HL-60/S4 treated with phorbol 12-myristate 13-acetate at 8.2 ng/mL for 4 days and 3 days (cell line): Measurements from ENCODE around the gene GSTM4.

ENCODE experiments used
- in situ Hi-C: fragments of 300-500 bp; cut with MboI; formaldehyde crosslinking; loops from 2 replicates; pipeline ENCODE4 v1.15.0; 2022; ENCODE audit warnings: low sequenced_read_pairs

The GSTM4 gene

DNA sequence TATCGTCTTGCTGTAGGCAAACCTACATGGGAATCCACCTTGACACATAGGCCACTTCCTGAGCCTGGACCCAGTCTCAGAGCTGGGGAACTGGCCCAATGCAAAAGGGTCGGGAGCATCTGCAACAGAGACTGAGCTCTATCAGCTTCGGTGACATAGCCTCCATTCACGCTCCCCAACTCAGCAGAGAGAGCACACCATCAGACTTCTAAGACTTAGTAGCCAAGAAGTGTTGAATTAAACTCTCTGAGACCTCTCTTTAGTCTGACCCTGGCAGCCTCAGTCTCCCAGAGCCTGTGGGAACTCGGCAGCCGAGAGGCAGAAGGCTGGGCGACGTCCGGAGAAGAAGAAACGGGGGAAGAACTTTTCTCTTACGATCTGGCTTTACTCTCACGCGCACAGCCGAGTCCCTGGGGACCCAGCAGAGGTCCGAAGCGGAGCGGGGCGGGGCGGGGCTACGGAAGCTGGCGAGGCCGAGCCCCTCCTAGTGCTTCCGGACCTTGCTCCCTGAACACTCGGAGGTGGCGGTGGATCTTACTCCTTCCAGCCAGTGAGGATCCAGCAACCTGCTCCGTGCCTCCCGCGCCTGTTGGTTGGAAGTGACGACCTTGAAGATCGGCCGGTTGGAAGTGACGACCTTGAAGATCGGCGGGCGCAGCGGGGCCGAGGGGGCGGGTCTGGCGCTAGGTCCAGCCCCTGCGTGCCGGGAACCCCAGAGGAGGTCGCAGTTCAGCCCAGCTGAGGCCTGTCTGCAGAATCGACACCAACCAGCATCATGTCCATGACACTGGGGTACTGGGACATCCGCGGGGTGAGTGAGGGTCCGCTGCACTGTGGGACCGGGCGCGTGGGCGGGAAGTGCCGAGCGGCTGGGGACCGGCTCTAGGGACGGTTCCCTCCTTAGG, at the start of gene GSTM4:
Gene GSTM4, plus strand, starts transcription at position 485 of the 905 bp plus-strand sequence. Its CDS starts 291 bp downstream, at position 776.
- in situ Hi-C loops, result loop anchor here (25.0 kb wide), 1 partner anchor 331 kb away; the partner anchor contains the start of gene AHCYL1

GRCh38 chr1:109609881-109610280, 46.0 kb upstream of the GSTM4 start:
- in situ Hi-C loops, result no loop called here

DNA sequence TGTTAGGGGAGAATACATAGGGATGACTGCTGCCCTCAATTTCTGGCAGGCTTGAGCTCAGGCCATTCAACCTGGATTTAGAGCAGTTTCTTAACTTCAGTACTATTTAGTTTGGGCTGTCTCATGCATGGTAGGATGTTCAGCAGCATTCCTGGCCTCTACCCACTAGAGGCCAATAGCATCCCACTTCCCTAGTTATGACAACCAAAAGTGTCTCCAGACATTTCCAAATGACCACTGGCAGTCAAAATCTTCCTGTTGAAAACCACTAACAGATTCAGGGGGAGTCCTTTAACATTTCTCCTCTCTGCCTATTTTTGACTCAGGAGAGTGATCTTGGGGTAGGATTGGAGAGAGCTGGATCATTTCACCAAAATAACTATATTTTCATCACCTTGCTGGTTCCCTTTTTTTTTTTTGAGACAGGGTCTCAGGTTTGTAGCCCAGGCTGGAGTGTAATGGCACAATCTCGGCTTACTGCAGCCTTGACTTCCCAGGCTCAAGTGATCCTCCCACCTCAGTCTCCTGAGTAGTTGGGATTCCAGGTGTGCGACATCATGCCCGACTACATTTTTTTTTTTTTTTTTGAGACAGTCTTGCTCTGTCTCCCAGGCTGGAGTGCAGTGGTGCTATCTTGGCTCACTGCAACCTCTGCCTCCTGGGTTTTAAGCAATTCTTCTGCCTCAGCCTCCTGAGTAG, 45.1 kb upstream of the GSTM4 start:
- in situ Hi-C loops, result no loop called here

- in situ Hi-C loops, result no loop called here
Measured at GRCh38 chr1:109611308-109611990, 44.5 kb upstream of the GSTM4 start.

- in situ Hi-C loops, result no loop called here
Measured at GRCh38 chr1:109613361-109614147, 42.3 kb upstream of the GSTM4 start.

DNA sequence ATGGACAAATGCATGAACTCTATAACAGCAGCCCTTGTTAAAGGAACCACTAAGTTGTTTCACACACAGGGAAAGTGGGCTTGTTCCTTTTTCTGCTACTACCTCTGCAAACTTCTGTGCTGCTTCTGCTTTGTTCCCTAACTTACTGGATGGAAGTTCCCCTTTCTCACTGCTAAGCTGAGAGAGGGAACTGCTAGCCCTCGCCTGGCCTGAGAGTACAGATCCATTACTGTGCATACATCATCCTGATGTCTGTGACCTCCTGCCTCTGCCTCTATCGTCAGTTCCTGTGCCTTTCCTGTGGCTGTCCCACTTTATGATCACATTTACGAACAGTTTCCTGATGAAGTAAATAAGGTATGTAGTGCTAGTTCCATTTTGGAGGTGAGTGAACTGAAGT, 40.0 kb upstream of the GSTM4 start:
- in situ Hi-C loops, result no loop called here

DNA sequence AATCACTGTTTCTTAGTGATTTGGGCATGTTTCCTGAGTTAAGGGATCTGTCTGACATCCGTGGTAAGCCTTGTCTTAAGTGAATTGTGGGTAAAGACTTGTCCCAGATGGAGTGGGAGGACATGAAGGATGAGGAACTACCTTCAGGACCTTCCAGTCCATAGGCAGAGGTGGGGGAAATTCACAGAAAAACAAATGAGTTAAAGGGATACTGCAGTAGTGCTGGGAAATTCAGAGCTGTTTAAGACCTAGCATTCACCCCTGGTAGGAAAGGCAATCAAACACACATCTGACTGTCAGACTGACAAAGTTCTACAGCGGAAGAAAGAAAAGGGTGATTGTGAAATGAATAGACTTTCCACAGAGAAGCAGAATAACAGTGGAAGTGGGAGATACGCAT, 39.5 kb upstream of the GSTM4 start:
- in situ Hi-C loops, result no loop called here

- in situ Hi-C loops, result no loop called here
Measured at GRCh38 chr1:109617291-109617801, 38.6 kb upstream of the GSTM4 start.

DNA sequence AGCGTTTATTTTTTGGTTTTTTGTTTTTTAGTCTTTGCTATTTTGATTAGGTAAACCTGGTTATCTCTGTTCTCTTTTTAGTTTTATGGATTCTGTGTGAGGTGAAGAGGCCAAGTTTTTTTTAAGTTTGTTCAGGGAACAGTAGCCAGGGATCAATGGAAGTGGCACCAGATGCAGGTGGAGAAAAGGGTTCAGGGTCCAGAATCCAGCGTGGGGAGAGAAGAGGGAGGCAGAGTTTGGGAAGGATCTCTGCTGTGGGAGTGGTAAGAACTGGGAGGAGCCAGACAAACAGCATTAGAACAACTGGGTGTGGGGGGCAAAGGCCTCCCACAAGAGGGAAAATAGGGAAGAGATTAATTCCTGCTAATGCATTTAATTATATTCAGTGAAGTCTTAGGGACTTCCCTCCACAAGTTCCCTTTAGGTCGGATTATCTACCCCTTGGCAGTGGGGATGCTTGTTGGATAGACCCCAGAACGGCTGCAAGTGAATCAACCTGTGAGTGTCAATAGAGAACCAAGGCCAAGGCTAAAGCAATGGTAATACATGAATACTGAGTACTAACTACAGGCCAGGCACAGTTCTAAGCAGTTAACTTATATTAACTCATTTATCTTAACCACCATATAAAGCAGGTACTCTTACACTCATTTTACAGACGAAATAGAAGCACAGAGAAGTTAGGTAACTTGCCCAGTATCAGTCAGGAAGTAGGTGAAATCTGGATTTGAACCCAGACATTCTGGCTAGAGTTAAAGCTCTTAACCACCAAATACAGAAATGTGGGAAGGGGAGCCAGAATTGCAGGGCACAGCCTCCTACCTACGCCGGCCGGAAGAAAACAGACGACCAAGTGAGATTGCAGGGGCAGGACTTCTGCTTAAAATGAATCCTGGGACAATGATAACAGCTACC, 37.0 kb upstream of the GSTM4 start:
- in situ Hi-C loops, result no loop called here

DNA sequence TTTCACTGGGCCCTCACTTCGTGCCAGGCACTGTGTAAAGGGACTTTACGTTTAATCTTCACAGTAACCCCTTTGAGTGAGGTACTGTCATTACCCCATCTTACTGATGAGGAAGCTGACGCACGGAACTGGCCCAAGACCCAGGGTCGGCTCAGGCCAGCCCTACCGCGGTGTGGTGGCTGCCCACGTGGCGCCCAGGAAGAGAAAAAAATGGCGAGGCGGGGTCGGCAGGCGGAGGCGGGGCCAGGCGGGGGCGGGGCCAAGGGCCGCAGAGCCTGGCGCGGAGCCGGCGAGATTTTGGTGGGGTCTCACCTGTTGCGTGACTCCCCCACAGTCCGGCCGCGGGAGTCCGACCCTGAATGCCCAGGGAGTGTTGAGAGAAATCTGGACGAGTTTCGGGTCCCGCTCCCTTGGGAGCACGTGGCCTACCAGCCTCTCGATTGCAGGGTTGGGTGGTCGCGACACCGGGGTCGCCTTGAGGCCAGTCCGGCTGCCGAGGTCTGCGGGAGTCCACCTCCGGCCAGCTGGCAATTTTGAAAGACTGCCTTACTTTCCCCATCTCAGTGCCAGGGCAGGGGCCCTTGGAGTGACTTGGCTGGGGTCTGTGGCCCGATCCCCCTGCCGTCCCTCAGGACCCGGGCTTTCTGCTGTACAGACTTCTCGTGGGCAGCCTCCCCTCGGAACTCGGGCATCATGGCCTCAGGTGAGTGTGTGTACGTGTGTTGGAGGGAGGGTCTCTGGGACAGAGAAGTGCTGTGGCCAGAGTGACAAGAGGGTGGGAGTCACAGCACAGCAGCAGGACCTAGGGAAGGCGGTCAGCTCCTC, 36.1 kb upstream of the GSTM4 start, which contains the start of the genes AMPD2 and GNAT2:
Gene AMPD2, plus strand, starts transcription at position 262 of the 825 bp plus-strand sequence. CDS start 1,339 bp downstream, outside the sequence.
Gene GNAT2, minus strand, starts transcription at position 41 of the 825 bp plus-strand sequence. CDS start 6,746 bp downstream, outside the sequence.
- in situ Hi-C loops, result no loop called here

DNA sequence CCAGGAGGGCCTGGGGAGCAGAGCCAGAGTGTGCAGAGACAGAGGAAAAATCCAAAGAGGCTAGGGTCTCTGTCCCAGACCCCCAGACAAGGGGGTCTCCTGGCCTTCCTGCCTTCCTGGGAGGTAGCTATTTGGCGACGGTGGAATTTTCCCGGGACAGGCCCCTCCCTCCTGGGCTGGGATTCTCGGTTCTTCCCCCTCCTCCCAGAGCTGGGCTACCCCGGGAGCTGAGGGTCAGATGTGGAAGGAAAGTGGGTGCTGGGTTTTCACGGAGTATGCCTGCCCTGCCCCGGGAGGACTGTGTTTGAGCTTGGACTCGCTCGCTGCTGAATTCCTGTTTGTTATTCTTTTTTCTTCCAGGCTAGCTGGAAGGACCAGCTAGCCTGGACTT, 35.5 kb upstream of the GSTM4 start:
- in situ Hi-C loops, result no loop called here

DNA sequence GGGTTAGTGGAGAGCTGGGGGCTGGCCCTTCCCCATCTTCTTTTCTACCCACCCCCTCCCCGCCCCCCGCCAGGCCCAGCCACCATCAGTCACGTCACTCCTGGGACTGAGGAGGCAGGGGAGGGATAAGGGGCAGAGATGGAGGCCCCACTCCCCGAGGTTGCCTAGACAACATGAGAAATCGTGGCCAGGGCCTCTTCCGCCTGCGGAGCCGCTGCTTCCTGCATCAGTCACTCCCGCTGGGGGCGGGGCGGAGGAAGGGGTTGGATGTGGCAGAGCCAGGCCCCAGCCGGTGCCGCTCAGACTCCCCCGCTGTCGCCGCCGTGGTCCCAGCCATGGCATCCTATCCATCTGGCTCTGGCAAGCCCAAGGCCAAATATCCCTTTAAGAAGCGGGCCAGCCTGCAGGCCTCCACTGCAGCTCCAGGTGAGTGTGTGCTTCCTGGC, 35.0 kb upstream of the GSTM4 start:
- in situ Hi-C loops, result no loop called here

DNA sequence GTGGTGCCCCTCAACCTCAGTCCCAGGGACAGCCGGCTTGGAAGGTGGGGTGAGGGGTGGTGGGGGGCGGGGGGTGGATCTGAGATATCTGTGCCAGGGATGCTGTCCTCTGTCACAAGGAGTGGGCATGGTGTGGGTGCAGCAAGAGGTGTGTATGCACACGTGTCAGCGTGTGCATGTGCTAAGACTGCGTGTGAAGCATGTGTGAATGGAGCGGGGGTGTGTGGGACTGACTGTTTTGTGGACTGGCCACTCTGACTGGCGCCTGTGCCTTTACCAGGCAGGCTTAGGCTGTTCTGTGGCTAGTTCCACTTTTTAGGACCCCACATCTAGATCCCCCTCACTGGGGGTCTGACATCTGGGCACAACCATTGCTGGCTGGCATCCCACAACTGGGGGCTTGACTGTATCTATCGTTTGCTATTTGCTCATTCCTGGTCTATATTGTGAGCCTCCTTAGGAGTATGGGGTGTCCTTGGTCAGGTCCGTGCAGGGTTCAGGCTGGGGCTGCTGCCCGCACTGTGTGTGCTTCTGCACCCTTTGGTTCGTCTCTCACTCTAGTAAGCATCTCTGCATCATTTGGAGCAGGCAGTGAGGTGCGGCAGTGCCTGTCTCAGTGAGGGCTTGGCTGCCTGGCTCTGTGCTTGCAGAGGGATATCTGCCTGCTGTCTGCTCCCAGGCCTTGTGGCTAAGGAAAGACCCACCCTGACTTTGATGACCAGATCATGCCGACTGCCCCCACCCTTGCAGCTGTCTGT, 34.3 kb upstream of the GSTM4 start:
- in situ Hi-C loops, result no loop called here

GRCh38 chr1:109622137-109622892, 33.6 kb upstream of the GSTM4 start:
- in situ Hi-C loops, result no loop called here

GRCh38 chr1:109622895-109623294, 33.0 kb upstream of the GSTM4 start:
- in situ Hi-C loops, result no loop called here

DNA sequence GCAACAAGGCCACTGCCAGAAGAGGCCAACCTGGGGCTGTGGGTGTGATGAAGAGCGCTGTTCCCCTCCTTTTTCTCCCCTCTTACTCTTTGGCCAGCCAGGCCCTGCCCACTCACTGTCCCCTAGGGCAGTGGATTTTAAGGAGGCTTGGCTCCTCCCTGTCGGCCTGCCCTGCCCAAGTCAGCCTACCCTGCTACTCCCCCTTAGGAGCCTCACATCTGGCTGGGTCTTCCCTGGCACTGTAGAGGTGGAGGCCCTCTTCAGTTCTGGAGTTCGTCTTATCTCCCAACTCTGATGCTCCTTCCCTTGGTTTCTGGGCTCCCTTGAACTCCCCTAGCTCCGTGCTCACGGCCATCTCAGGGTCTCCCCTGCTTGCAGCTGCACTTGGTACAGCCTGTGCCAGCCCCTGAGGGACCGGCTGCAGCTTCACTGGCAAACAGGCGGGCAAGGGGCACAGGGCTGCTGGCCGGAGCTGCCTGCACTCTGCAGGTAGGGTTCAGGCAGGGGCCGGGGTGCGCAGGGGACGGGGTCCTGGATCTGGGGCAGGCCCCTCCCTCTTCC, 32.2 kb upstream of the GSTM4 start:
- in situ Hi-C loops, result no loop called here
